GM18951 (cell line): ENCODE results near the gene COL5A2.

Experiments
- POLR2A ChIP-seq: IDR thresholded peaks from 4 replicates; pipeline ENCODE4 v1.6.1; 2011; ENCODE audit warnings: mild to moderate bottlenecking; ENCODE audit not compliant: insufficient read length, insufficient read depth; ENCODE audit errors: extremely low read depth
- in situ Hi-C: fragments of 300-500 bp; cut with MboI; formaldehyde crosslinking; loops from one replicate; pipeline ENCODE4 v1.12.0; 2022; ENCODE audit warnings: low sequenced_read_pairs, mixed read lengths, inconsistent platforms; ENCODE audit not compliant: unreplicated experiment

COL5A2 gene

GRCh38 chr2:189171956-189172609 is 7.5 kb downstream of the COL5A2 start:
- in situ Hi-C loops = no loop called here
- no peak for TF ChIP-seq POLR2A

GRCh38 chr2:189168856-189169499 is 10.6 kb downstream of the COL5A2 start:
- in situ Hi-C loops = no loop called here
- TF ChIP-seq POLR2A = no peak

DNA sequence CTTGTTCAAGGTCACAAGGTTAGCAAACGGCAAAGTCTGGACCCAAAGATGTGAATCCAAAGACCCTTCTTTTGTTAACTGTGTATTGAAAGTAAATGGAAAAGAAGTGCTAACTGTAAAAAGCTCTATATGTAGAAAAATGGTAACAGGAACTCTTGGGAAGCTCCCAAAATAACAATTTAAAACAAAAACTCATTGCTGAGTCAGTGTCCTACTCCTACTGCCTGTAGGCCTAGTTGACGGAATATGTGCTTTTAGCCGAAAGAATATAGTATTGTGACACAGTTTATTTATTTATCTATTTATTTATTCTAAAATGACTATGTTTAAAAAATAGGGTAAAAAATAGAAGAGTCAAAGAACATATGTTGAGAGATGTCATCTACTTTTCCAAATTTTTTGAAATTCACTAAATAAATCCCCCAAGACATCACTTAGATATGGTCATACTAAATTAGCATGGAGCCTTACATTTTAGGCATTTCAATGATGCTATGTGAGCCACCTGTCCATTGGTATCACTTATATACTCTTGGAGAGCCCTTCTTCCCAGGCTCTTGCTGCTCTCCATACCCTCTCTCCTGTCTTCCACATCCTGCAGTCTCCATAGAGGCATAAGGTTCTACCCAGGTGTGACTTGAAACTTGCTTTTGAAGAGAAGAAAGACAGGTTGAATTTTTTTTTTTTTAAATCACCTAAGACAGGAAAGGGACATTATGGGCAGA is 13.7 kb downstream of the COL5A2 start:
- in situ Hi-C loops = no loop called here

GRCh38 chr2:189164746-189165145 is 14.8 kb downstream of the COL5A2 start:
- TF ChIP-seq POLR2A = no peak
- in situ Hi-C loops = no loop called here

More for the DNA sequence above, 13.7 kb downstream of the COL5A2 start:
- TF ChIP-seq POLR2A = no peak

DNA sequence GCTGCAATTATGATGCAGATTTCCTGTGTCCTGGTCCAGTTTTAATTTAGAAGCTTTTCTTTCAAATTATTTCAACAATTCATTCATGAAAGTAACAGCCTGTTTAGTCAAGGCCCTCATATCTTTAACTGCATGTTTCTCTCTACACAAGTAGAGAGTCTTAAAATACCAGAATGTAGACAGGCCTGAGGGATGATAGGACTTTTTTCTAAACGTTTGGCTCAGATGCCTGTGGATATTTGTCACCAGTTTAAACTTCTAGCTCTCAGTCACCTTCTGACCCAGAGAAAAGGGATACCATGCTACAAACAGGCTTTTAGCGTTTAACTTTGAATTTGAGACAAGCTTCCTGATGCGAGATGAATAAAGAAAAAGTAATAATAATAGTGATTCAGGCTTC is 15.7 kb downstream of the COL5A2 start:
- in situ Hi-C loops = no loop called here
- no peak for TF ChIP-seq POLR2A

DNA sequence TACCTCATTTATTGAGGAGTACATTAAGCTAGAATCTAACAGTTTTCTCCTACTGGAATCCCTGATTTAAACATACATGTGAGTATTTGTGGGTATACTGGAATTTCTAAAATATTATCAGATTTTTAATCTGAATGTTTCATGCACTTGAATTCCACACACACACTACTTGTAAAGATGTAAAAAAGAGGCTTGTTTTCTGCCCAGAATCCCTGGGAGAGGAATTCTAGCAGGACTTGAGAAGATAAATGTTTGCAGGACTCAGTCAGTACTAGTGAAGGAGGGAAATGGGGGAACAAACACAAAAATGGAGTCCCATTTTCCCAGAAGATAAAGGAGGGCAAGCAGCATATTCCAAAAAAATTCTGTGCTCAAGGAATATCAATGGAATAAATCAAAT is 17.0 kb downstream of the COL5A2 start:
- TF ChIP-seq POLR2A = no peak
- in situ Hi-C loops = no loop called here

GRCh38 chr2:189161894-189162293 is 17.7 kb downstream of the COL5A2 start:
- in situ Hi-C loops = no loop called here
- no peak for TF ChIP-seq POLR2A

DNA sequence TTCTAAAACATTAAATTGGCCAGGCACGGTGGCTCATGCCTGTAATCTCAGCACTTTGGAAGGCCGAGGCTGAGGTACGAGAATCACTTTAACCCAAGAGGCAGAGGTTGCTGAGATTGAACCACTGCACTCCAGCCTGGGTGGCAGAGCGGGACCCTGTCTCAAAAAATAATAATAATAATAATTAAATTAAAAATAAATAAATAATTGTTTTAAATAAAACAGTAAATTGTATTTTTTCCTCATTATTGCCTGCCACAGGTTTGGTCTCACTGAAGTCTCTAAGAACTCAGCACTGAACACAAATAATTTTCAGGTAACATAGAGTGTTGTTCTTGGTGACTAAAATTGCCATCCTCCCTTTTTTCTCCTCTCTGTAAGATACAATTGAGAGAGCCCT is 19.8 kb downstream of the COL5A2 start:
- in situ Hi-C loops = no loop called here
- TF ChIP-seq POLR2A = no peak

- in situ Hi-C loops = no loop called here
- TF ChIP-seq POLR2A = no peak
These were observed 20.3 kb downstream of the COL5A2 start for GRCh38 chr2:189159273-189159672.

- TF ChIP-seq POLR2A = no peak
- in situ Hi-C loops = no loop called here
These were observed 21.6 kb downstream of the COL5A2 start for GRCh38 chr2:189157939-189158338.

GRCh38 chr2:189157456-189157855 is 22.1 kb downstream of the COL5A2 start:
- in situ Hi-C loops = no loop called here
- no peak for TF ChIP-seq POLR2A

- no peak for TF ChIP-seq POLR2A
- in situ Hi-C loops = no loop called here
These were observed 23.8 kb downstream of the COL5A2 start for GRCh38 chr2:189155795-189156194.

GRCh38 chr2:189153619-189154018 is 25.9 kb downstream of the COL5A2 start:
- no peak for TF ChIP-seq POLR2A
- in situ Hi-C loops = no loop called here

DNA sequence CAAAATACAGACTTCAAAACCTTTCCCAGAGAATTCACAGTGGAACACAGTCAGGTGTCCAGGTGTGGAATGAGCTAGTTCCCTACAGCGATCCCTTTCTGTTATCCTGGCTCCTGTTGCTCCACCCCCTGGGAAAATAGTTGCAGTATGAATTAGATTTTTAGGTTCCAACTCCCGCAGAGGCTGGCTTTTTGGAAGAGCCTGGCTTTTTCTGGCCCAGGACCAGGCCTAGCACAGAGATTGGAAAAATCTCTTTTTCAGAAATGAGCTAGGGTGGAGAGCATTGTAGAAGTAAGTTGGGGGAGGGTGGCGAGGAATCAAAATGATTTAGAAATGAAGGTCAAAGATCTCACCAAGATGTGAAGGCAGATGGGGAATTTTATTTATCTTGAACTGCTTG is 27.1 kb downstream of the COL5A2 start:
- in situ Hi-C loops = no loop called here
- no peak for TF ChIP-seq POLR2A
